Hepatocyte (in vitro differentiated cells): ENCODE results near the gene IL17RC.

Source experiments
- EZH2 ChIP-seq: fragments of 200-600 bp; sonication (generic); IDR thresholded peaks from 2 replicates; pipeline ENCODE4 v1.6.1; 2016; ENCODE audit warnings: antibody characterized with exemption, mild to moderate bottlenecking, borderline replicate concordance
- EZH2phosphoT487 ChIP-seq: fragments of 200-600 bp; sonication (generic); IDR thresholded peaks from one replicate; pipeline ENCODE4 v1.6.1; 2018; ENCODE audit warnings: antibody characterized with exemption, mild to moderate bottlenecking, low read depth, moderate library complexity; ENCODE audit not compliant: unreplicated experiment, severe bottlenecking
- TF ChIP-seq, protein P1 (sequence below): fragments of 200-600 bp; sonication (generic); IDR thresholded peaks from 2 replicates; pipeline ENCODE4 v1.5.1; 2016; ENCODE audit warnings: antibody characterized with exemption, mild to moderate bottlenecking; ENCODE audit not compliant: poor library complexity

DNA sequence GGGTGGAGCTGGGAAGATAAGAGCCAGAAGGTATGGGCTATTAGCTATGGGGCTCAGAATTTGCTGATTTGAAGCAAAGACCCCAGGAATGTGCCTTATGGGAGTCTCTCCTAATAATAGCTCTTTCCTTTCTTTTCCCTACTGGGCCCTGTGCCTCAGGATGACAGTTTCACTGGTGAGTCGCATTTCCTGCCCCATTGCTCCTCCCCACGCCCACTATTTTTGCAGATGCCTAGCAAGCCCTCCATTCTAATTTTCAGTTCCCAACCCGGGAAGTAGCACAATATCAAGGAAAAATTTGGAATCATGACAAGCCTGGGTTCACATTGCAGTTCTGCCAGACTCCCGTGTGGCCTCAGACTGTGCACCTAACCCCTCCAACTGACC is 13.7 kb upstream of the IL17RC start:
- TF ChIP-seq, protein P1, sequence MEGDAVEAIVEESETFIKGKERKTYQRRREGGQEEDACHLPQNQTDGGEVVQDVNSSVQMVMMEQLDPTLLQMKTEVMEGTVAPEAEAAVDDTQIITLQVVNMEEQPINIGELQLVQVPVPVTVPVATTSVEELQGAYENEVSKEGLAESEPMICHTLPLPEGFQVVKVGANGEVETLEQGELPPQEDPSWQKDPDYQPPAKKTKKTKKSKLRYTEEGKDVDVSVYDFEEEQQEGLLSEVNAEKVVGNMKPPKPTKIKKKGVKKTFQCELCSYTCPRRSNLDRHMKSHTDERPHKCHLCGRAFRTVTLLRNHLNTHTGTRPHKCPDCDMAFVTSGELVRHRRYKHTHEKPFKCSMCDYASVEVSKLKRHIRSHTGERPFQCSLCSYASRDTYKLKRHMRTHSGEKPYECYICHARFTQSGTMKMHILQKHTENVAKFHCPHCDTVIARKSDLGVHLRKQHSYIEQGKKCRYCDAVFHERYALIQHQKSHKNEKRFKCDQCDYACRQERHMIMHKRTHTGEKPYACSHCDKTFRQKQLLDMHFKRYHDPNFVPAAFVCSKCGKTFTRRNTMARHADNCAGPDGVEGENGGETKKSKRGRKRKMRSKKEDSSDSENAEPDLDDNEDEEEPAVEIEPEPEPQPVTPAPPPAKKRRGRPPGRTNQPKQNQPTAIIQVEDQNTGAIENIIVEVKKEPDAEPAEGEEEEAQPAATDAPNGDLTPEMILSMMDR, result no peak
- TF ChIP-seq EZH2 (no peak), EZH2phosphoT487 (no peak)
